ENCODE measurements around the gene MICA.

MICA gene

GRCh38 chr6:31378062-31378720 is 25.2 kb upstream of the MICA start:
- WGBS (ENCODE audit: extremely low coverage, insufficient coverage, low lambda C conversion rate), result no CpG with 5 or more reads among the region's 9 CpGs
- H2AK5ac ChIP-seq (ENCODE audit: low read length), result no peak overlapping the region
- no peak overlapping the region for H4K5ac ChIP-seq (ENCODE audit: low read length)
- H3K27me3 ChIP-seq (ENCODE audit: insufficient read depth, low read length, poor library complexity), result no peaks in the 10 kb centered on the region
- H3K4ac ChIP-seq (ENCODE audit: low read depth, low read length), result no peak overlapping the region
- no peak overlapping the region for H3K56ac ChIP-seq (ENCODE audit: low read length)
- no peak overlapping the region for H3K18ac ChIP-seq (ENCODE audit: low read length)
- no peak for DNase-seq
- H3K4me2 ChIP-seq (ENCODE audit: low read length), result no peak overlapping the region
- H3K79me2 ChIP-seq (ENCODE audit: control insufficient read depth, insufficient read depth, low read length), result no peaks in the 10 kb centered on the region
- H3K9ac ChIP-seq (ENCODE audit: low read length), result no peak overlapping the region
- H3K27ac ChIP-seq (ENCODE audit: low read depth, low read length), result no peak overlapping the region
- no peak overlapping the region for H3K4me3 ChIP-seq (ENCODE audit: low read length)
- no peak overlapping the region for H2BK5ac ChIP-seq (ENCODE audit: low read length)
- H3K79me1 ChIP-seq (ENCODE audit: low read length), result no peaks in the 10 kb centered on the region
- no peak overlapping the region for H2BK120ac ChIP-seq (ENCODE audit: low read depth, low read length)
- no peaks in the 10 kb centered on the region for H3K4me1 ChIP-seq (ENCODE audit: control insufficient read depth, low read depth, low read length)
- no peak overlapping the region for H3K23ac ChIP-seq (ENCODE audit: low read length)
- H4K8ac ChIP-seq (ENCODE audit: low read depth, low read length), result no peak overlapping the region
- no peaks in the 10 kb centered on the region for H3K36me3 ChIP-seq (ENCODE audit: control insufficient read depth, insufficient read depth, low read length)
- no peak overlapping the region for H2BK15ac ChIP-seq (replicated peaks; ENCODE audit: low read depth)

GRCh38 chr6:31378721-31379103 is 24.7 kb upstream of the MICA start:
- WGBS (ENCODE audit: extremely low coverage, insufficient coverage, low lambda C conversion rate), result no CpG with 5 or more reads among the region's 6 CpGs
- no peak overlapping the region for H3K18ac ChIP-seq (ENCODE audit: low read length)

GRCh38 chr6:31379850-31380249 is 23.5 kb upstream of the MICA start:
- no peaks in the 10 kb centered on the region for H3K79me2 ChIP-seq (ENCODE audit: control insufficient read depth, insufficient read depth, low read length)
- no peak overlapping the region for H2AK5ac ChIP-seq (ENCODE audit: low read length)
- no peaks in the 10 kb centered on the region for H3K4me1 ChIP-seq (ENCODE audit: control insufficient read depth, low read depth, low read length)
- no peak overlapping the region for H3K4ac ChIP-seq (ENCODE audit: low read depth, low read length)
- H3K56ac ChIP-seq (ENCODE audit: low read length), result no peak overlapping the region
- H4K8ac ChIP-seq (ENCODE audit: low read depth, low read length), result no peak overlapping the region
- no peak overlapping the region for H3K18ac ChIP-seq (ENCODE audit: low read length)
- no peaks in the 10 kb centered on the region for H3K27me3 ChIP-seq (ENCODE audit: insufficient read depth, low read length, poor library complexity)
- no peak overlapping the region for H2BK120ac ChIP-seq (ENCODE audit: low read depth, low read length)
- H3K36me3 ChIP-seq (ENCODE audit: control insufficient read depth, insufficient read depth, low read length), result no peaks in the 10 kb centered on the region
- no peak overlapping the region for H2BK5ac ChIP-seq (ENCODE audit: low read length)
- H3K4me3 ChIP-seq (ENCODE audit: low read length), result no peak overlapping the region
- no peaks in the 10 kb centered on the region for H3K79me1 ChIP-seq (ENCODE audit: low read length)
- H3K23ac ChIP-seq (ENCODE audit: low read length), result no peak overlapping the region
- no peak overlapping the region for H3K4me2 ChIP-seq (ENCODE audit: low read length)
- H4K5ac ChIP-seq (ENCODE audit: low read length), result no peak overlapping the region
- no peak for DNase-seq
- H3K27ac ChIP-seq (ENCODE audit: low read depth, low read length), result no peak overlapping the region
- H3K9ac ChIP-seq (ENCODE audit: low read length), result no peak overlapping the region
- no peak overlapping the region for H2BK15ac ChIP-seq (replicated peaks; ENCODE audit: low read depth)
- WGBS (ENCODE audit: extremely low coverage, insufficient coverage, low lambda C conversion rate), result no CpG with 5 or more reads among the region's 10 CpGs

More at GRCh38 chr6:31378721-31379103, 24.7 kb upstream of the MICA start:
- Histone ChIP-seq H3K27ac (ENCODE audit: low read depth, low read length) (no peak overlapping the region), H2AK5ac (ENCODE audit: low read length) (no peak overlapping the region), H2BK5ac (ENCODE audit: low read length) (no peak overlapping the region), H3K23ac (ENCODE audit: low read length) (no peak overlapping the region), H3K27me3 (ENCODE audit: insufficient read depth, low read length, poor library complexity) (no peaks in the 10 kb centered on the region), H3K79me2 (ENCODE audit: control insufficient read depth, insufficient read depth, low read length) (no peaks in the 10 kb centered on the region), H3K36me3 (ENCODE audit: control insufficient read depth, insufficient read depth, low read length) (no peaks in the 10 kb centered on the region), H2BK15ac (replicated peaks; ENCODE audit: low read depth) (no peak overlapping the region), H4K8ac (ENCODE audit: low read depth, low read length) (no peak overlapping the region), H3K4me2 (ENCODE audit: low read length) (no peak overlapping the region), H3K9ac (ENCODE audit: low read length) (no peak overlapping the region), H2BK120ac (ENCODE audit: low read depth, low read length) (no peak overlapping the region), H4K5ac (ENCODE audit: low read length) (no peak overlapping the region), H3K4ac (ENCODE audit: low read depth, low read length) (no peak overlapping the region), H3K79me1 (ENCODE audit: low read length) (no peaks in the 10 kb centered on the region), H3K4me1 (ENCODE audit: control insufficient read depth, low read depth, low read length) (no peaks in the 10 kb centered on the region), H3K56ac (ENCODE audit: low read length) (no peak overlapping the region), H3K4me3 (ENCODE audit: low read length) (no peak overlapping the region)
- no peak for DNase-seq

- Histone ChIP-seq H3K4me3 (ENCODE audit: low read length) (no peak overlapping the region), H2AK5ac (ENCODE audit: low read length) (no peak overlapping the region), H4K8ac (ENCODE audit: low read depth, low read length) (no peak overlapping the region), H3K23ac (ENCODE audit: low read length) (no peak overlapping the region), H3K4ac (ENCODE audit: low read depth, low read length) (no peak overlapping the region), H2BK5ac (ENCODE audit: low read length) (no peak overlapping the region), H3K9ac (ENCODE audit: low read length) (no peak overlapping the region), H3K27me3 (ENCODE audit: insufficient read depth, low read length, poor library complexity) (no peaks in the 10 kb centered on the region), H3K27ac (ENCODE audit: low read depth, low read length) (no peak overlapping the region), H3K79me2 (ENCODE audit: control insufficient read depth, insufficient read depth, low read length) (no peaks in the 10 kb centered on the region), H2BK120ac (ENCODE audit: low read depth, low read length) (no peak overlapping the region), H4K5ac (ENCODE audit: low read length) (no peak overlapping the region), H3K4me1 (ENCODE audit: control insufficient read depth, low read depth, low read length) (no peaks in the 10 kb centered on the region), H3K4me2 (ENCODE audit: low read length) (no peak overlapping the region), H3K18ac (ENCODE audit: low read length) (no peak overlapping the region), H3K56ac (ENCODE audit: low read length) (no peak overlapping the region), H3K36me3 (ENCODE audit: control insufficient read depth, insufficient read depth, low read length) (no peaks in the 10 kb centered on the region), H2BK15ac (replicated peaks; ENCODE audit: low read depth) (no peak overlapping the region), H3K79me1 (ENCODE audit: low read length) (no peaks in the 10 kb centered on the region)
- no CpG with 5 or more reads among the region's 4 CpGs for WGBS (ENCODE audit: extremely low coverage, insufficient coverage, low lambda C conversion rate)
- no peak for DNase-seq
Measured at GRCh38 chr6:31381666-31382065, 21.7 kb upstream of the MICA start.

- Histone ChIP-seq H3K4me2 (ENCODE audit: low read length) (no peak overlapping the region), H2BK120ac (ENCODE audit: low read depth, low read length) (no peak overlapping the region), H2AK5ac (ENCODE audit: low read length) (no peak overlapping the region), H3K79me2 (ENCODE audit: control insufficient read depth, insufficient read depth, low read length) (no peaks in the 10 kb centered on the region), H3K4ac (ENCODE audit: low read depth, low read length) (no peak overlapping the region), H2BK5ac (ENCODE audit: low read length) (no peak overlapping the region), H3K56ac (ENCODE audit: low read length) (no peak overlapping the region), H2BK15ac (replicated peaks; ENCODE audit: low read depth) (no peak overlapping the region), H3K23ac (ENCODE audit: low read length) (no peak overlapping the region), H3K9ac (ENCODE audit: low read length) (no peak overlapping the region), H3K79me1 (ENCODE audit: low read length) (no peaks in the 10 kb centered on the region), H3K27ac (ENCODE audit: low read depth, low read length) (no peak overlapping the region), H4K8ac (ENCODE audit: low read depth, low read length) (no peak overlapping the region), H3K27me3 (ENCODE audit: insufficient read depth, low read length, poor library complexity) (no peaks in the 10 kb centered on the region), H3K18ac (ENCODE audit: low read length) (no peak overlapping the region), H4K5ac (ENCODE audit: low read length) (no peak overlapping the region), H3K4me3 (ENCODE audit: low read length) (no peak overlapping the region), H3K4me1 (ENCODE audit: control insufficient read depth, low read depth, low read length) (no peaks in the 10 kb centered on the region), H3K36me3 (ENCODE audit: control insufficient read depth, insufficient read depth, low read length) (no peaks in the 10 kb centered on the region)
- no peak for DNase-seq
- no CpG with 5 or more reads among the region's 5 CpGs for WGBS (ENCODE audit: extremely low coverage, insufficient coverage, low lambda C conversion rate)
Measured at GRCh38 chr6:31383149-31383548, 20.2 kb upstream of the MICA start.

GRCh38 chr6:31385041-31385440 is 18.4 kb upstream of the MICA start:
- H3K56ac ChIP-seq (ENCODE audit: low read length), result no peak overlapping the region
- no peak overlapping the region for H4K8ac ChIP-seq (ENCODE audit: low read depth, low read length)
- H3K79me1 ChIP-seq (ENCODE audit: low read length), result no peaks in the 10 kb centered on the region
- no peaks in the 10 kb centered on the region for H3K36me3 ChIP-seq (ENCODE audit: control insufficient read depth, insufficient read depth, low read length)
- H3K27ac ChIP-seq (ENCODE audit: low read depth, low read length), result no peak overlapping the region
- H2AK5ac ChIP-seq (ENCODE audit: low read length), result no peak overlapping the region
- H3K27me3 ChIP-seq (ENCODE audit: insufficient read depth, low read length, poor library complexity), result no peaks in the 10 kb centered on the region
- no peaks in the 10 kb centered on the region for H3K4me1 ChIP-seq (ENCODE audit: control insufficient read depth, low read depth, low read length)
- H3K18ac ChIP-seq (ENCODE audit: low read length), result no peak overlapping the region
- H3K4me3 ChIP-seq (ENCODE audit: low read length), result no peak overlapping the region
- H4K5ac ChIP-seq (ENCODE audit: low read length), result no peak overlapping the region
- H3K4ac ChIP-seq (ENCODE audit: low read depth, low read length), result no peak overlapping the region
- H2BK15ac ChIP-seq (replicated peaks; ENCODE audit: low read depth), result no peak overlapping the region
- no peaks in the 10 kb centered on the region for H3K79me2 ChIP-seq (ENCODE audit: control insufficient read depth, insufficient read depth, low read length)
- no CpG with 5 or more reads among the region's 3 CpGs for WGBS (ENCODE audit: extremely low coverage, insufficient coverage, low lambda C conversion rate)
- DNase-seq, result no peak
- no peak overlapping the region for H3K23ac ChIP-seq (ENCODE audit: low read length)
- H3K9ac ChIP-seq (ENCODE audit: low read length), result no peak overlapping the region
- H2BK5ac ChIP-seq (ENCODE audit: low read length), result no peak overlapping the region
- no peak overlapping the region for H2BK120ac ChIP-seq (ENCODE audit: low read depth, low read length)
- H3K4me2 ChIP-seq (ENCODE audit: low read length), result no peak overlapping the region

All from mesendoderm (in vitro differentiated cells).